ENCODE measurements around the gene PITPNM2.

GRCh38 chr12:123199936-123200335 is 49.0 kb upstream of the PITPNM2 start:
- TF ChIP-seq, protein P1, sequence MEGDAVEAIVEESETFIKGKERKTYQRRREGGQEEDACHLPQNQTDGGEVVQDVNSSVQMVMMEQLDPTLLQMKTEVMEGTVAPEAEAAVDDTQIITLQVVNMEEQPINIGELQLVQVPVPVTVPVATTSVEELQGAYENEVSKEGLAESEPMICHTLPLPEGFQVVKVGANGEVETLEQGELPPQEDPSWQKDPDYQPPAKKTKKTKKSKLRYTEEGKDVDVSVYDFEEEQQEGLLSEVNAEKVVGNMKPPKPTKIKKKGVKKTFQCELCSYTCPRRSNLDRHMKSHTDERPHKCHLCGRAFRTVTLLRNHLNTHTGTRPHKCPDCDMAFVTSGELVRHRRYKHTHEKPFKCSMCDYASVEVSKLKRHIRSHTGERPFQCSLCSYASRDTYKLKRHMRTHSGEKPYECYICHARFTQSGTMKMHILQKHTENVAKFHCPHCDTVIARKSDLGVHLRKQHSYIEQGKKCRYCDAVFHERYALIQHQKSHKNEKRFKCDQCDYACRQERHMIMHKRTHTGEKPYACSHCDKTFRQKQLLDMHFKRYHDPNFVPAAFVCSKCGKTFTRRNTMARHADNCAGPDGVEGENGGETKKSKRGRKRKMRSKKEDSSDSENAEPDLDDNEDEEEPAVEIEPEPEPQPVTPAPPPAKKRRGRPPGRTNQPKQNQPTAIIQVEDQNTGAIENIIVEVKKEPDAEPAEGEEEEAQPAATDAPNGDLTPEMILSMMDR (conservative IDR thresholded peaks at IDR 0.05; ENCODE audit: low read length), result no peak
- TF ChIP-seq EZH2phosphoT487 (IDR thresholded peaks at IDR 0.05; ENCODE audit: borderline replicate concordance), result no peak
